HAP-1 (cell line): ENCODE measurements around the gene RIC3.

Experiments used
- DNase-seq, 2 experiments: peaks; one replicate each; pipeline ENCODE4 v3.0.0-alpha.2; 2016 to 2020; ENCODE audit warnings: low spot score in 2 of 2
- H3K27me3 ChIP-seq: fragments of 250-450 bp; sonication (Bioruptor Pico); 2 replicates; pipeline ENCODE4 v1.5.1; 2020; ENCODE audit warnings: low read depth, mild to moderate bottlenecking, moderate library complexity
- H3K36me3 ChIP-seq: fragments of 250-450 bp; sonication (Bioruptor Pico); replicated peaks from 2 replicates; pipeline ENCODE4 v1.5.1; 2020; ENCODE audit warnings: mild to moderate bottlenecking
- H3K4me1 ChIP-seq: fragments of 250-450 bp; sonication (Bioruptor Pico); 2 replicates; pipeline ENCODE4 v1.5.1; 2020; ENCODE audit warnings: mild to moderate bottlenecking
- H3K4me3 ChIP-seq: fragments of 250-450 bp; sonication (Bioruptor Pico); 2 replicates; pipeline ENCODE4 v1.5.1; 2020; ENCODE audit warnings: mild to moderate bottlenecking, moderate library complexity
- H3K9me3 ChIP-seq: fragments of 250-450 bp; sonication (Bioruptor Pico); 2 replicates; pipeline ENCODE4 v1.5.1; 2020; ENCODE audit warnings: mild to moderate bottlenecking, moderate library complexity
- in situ Hi-C: fragments of 300-500 bp; cut with MboI; formaldehyde crosslinking; loops from 3 replicates; pipeline ENCODE4 v1.14.3; 2020; ENCODE audit warnings: low sequenced_read_pairs, inconsistent platforms, mixed read lengths

Gene RIC3

GRCh38 chr11:8097062-8097461 is 71.8 kb downstream of the RIC3 start:
- Histone ChIP-seq H3K27me3 (no peaks in the 10 kb centered on the region), H3K9me3 (no peaks in the 10 kb centered on the region), H3K4me3 (no peak overlapping the region), H3K4me1 (no peaks in the 10 kb centered on the region), H3K36me3 (peaks cover 82% of the 10 kb centered on the region)
- no peak for DNase-seq
- in situ Hi-C loops = loop anchor here (5.0 kb wide), 1 partner anchor 85 kb away; no protein-coding TSS in a partner anchor

- Histone ChIP-seq H3K9me3 (no peaks in the 10 kb centered on the region), H3K4me3 (no peak overlapping the region), H3K4me1 (no peaks in the 10 kb centered on the region), H3K36me3 (peaks cover 81% of the 10 kb centered on the region), H3K27me3 (no peaks in the 10 kb centered on the region)
- in situ Hi-C loops = loop anchor here (5.0 kb wide), 1 partner anchor 84 kb away; no protein-coding TSS in a partner anchor
- no peak for DNase-seq
Measured at GRCh38 chr11:8096575-8096974, 72.2 kb downstream of the RIC3 start.

GRCh38 chr11:8095806-8096522 is 72.9 kb downstream of the RIC3 start:
- in situ Hi-C loops = loop anchor here (5.0 kb wide), 1 partner anchor 84 kb away; no protein-coding TSS in a partner anchor
- Histone ChIP-seq H3K4me1 (no peaks in the 10 kb centered on the region), H3K27me3 (no peaks in the 10 kb centered on the region), H3K9me3 (no peaks in the 10 kb centered on the region), H3K36me3 (peaks cover 82% of the 10 kb centered on the region), H3K4me3 (no peak overlapping the region)
- DNase-seq = no peak

GRCh38 chr11:8095371-8095770 is 73.5 kb downstream of the RIC3 start:
- peaks cover 77% of the 10 kb centered on the region for H3K36me3 ChIP-seq
- in situ Hi-C loops = loop anchor here (5.0 kb wide), 1 partner anchor 83 kb away; no protein-coding TSS in a partner anchor
- no peaks in the 10 kb centered on the region for H3K9me3 ChIP-seq
- no peaks in the 10 kb centered on the region for H3K4me1 ChIP-seq
- H3K27me3 ChIP-seq = no peaks in the 10 kb centered on the region
- no peak overlapping the region for H3K4me3 ChIP-seq
- no peak for DNase-seq

- Histone ChIP-seq H3K9me3 (no peaks in the 10 kb centered on the region), H3K4me1 (no peaks in the 10 kb centered on the region), H3K27me3 (no peaks in the 10 kb centered on the region), H3K4me3 (no peak overlapping the region), H3K36me3 (peaks cover 70% of the 10 kb centered on the region)
- DNase-seq = no peak
- in situ Hi-C loops = loop anchor here (5.0 kb wide), 1 partner anchor 82 kb away; no protein-coding TSS in a partner anchor
Measured at GRCh38 chr11:8094656-8095055, 74.2 kb downstream of the RIC3 start.

- H3K4me3 ChIP-seq = no peak overlapping the region
- H3K36me3 ChIP-seq = peaks cover 64% of the 10 kb centered on the region
- no peaks in the 10 kb centered on the region for H3K9me3 ChIP-seq
- no peaks in the 10 kb centered on the region for H3K27me3 ChIP-seq
- no peaks in the 10 kb centered on the region for H3K4me1 ChIP-seq
- DNase-seq = no peak
- in situ Hi-C loops = no loop called here
Measured at GRCh38 chr11:8093931-8094575, 74.8 kb downstream of the RIC3 start.

- H3K27me3 ChIP-seq = no peaks in the 10 kb centered on the region
- H3K36me3 ChIP-seq = peaks cover 54% of the 10 kb centered on the region
- no peaks in the 10 kb centered on the region for H3K4me1 ChIP-seq
- peak; percentile 67 to 80 for DNase-seq
- no peaks in the 10 kb centered on the region for H3K9me3 ChIP-seq
- H3K4me3 ChIP-seq = no peak overlapping the region
- in situ Hi-C loops = no loop called here
Measured at GRCh38 chr11:8092587-8093424, 76.0 kb downstream of the RIC3 start.

- Histone ChIP-seq H3K27me3 (no peaks in the 10 kb centered on the region), H3K36me3 (peaks cover 44% of the 10 kb centered on the region), H3K9me3 (no peaks in the 10 kb centered on the region), H3K4me3 (no peak overlapping the region), H3K4me1 (no peaks in the 10 kb centered on the region)
- DNase-seq = no peak
- in situ Hi-C loops = no loop called here
Measured at GRCh38 chr11:8091721-8092120, 77.1 kb downstream of the RIC3 start.

GRCh38 chr11:8090756-8091155 is 78.1 kb downstream of the RIC3 start:
- no peaks in the 10 kb centered on the region for H3K4me1 ChIP-seq
- H3K27me3 ChIP-seq = no peaks in the 10 kb centered on the region
- peak in 1 of 2 experiments; percentile 77 for DNase-seq
- no peaks in the 10 kb centered on the region for H3K9me3 ChIP-seq
- in situ Hi-C loops = no loop called here
- H3K4me3 ChIP-seq = no peak overlapping the region
- peaks cover 37% of the 10 kb centered on the region for H3K36me3 ChIP-seq

GRCh38 chr11:8089791-8090510 is 78.9 kb downstream of the RIC3 start:
- Histone ChIP-seq H3K4me1 (no peaks in the 10 kb centered on the region), H3K9me3 (no peaks in the 10 kb centered on the region), H3K4me3 (no peak overlapping the region), H3K36me3 (peaks cover 29% of the 10 kb centered on the region), H3K27me3 (no peaks in the 10 kb centered on the region)
- in situ Hi-C loops = loop anchor here (5.0 kb wide), 1 partner anchor 48 kb away; no protein-coding TSS in a partner anchor
- DNase-seq = no peak

- DNase-seq = no peak
- Histone ChIP-seq H3K9me3 (no peaks in the 10 kb centered on the region), H3K36me3 (peaks cover 14% of the 10 kb centered on the region), H3K4me3 (no peak overlapping the region), H3K27me3 (no peaks in the 10 kb centered on the region), H3K4me1 (peaks cover 12% of the 10 kb centered on the region)
- in situ Hi-C loops = loop anchor here (5.0 kb wide), 1 partner anchor 45 kb away; no protein-coding TSS in a partner anchor
Measured at GRCh38 chr11:8087756-8088155, 81.1 kb downstream of the RIC3 start.

GRCh38 chr11:8087185-8087584 is 81.6 kb downstream of the RIC3 start:
- Histone ChIP-seq H3K36me3 (peaks cover 16% of the 10 kb centered on the region), H3K9me3 (no peaks in the 10 kb centered on the region), H3K27me3 (no peaks in the 10 kb centered on the region)

GRCh38 chr11:8086571-8086970 is 82.3 kb downstream of the RIC3 start:
- H3K36me3 ChIP-seq = peaks cover 13% of the 10 kb centered on the region
- in situ Hi-C loops = loop anchor here (5.0 kb wide), 1 partner anchor 44 kb away; no protein-coding TSS in a partner anchor
- DNase-seq = no peak
- no peaks in the 10 kb centered on the region for H3K9me3 ChIP-seq
- no peaks in the 10 kb centered on the region for H3K27me3 ChIP-seq
- peaks cover 16% of the 10 kb centered on the region for H3K4me1 ChIP-seq
- H3K4me3 ChIP-seq = no peak overlapping the region

More at GRCh38 chr11:8087185-8087584, 81.6 kb downstream of the RIC3 start:
- no peak for DNase-seq
- in situ Hi-C loops = loop anchor here (5.0 kb wide), 1 partner anchor 45 kb away; no protein-coding TSS in a partner anchor
- no peak overlapping the region for H3K4me3 ChIP-seq
- peaks cover 16% of the 10 kb centered on the region for H3K4me1 ChIP-seq
